ENCODE measurements around the gene CYP2D6.

CYP2D6 gene

GRCh38 chr22:42160830-42161696 is 30.5 kb upstream of the CYP2D6 start (continued):
- no peak for TF ChIP-seq CSRNP3 (CRISPR knock-in tag; IDR thresholded peaks at IDR 0.05)

GRCh38 chr22:42160251-42160650 is 29.6 kb upstream of the CYP2D6 start:
- no peak for ATAC-seq
- TF ChIP-seq ISL1 (CRISPR knock-in tag; IDR thresholded peaks at IDR 0.05) (no peak), ARNTL (CRISPR knock-in tag; IDR thresholded peaks at IDR 0.05; ENCODE audit: borderline replicate concordance, low read depth) (no peak), TCF4 (CRISPR knock-in tag; IDR thresholded peaks at IDR 0.05; ENCODE audit: borderline replicate concordance) (no peak), SNAI2 (CRISPR knock-in tag; IDR thresholded peaks at IDR 0.05) (no peak), CREB5 (CRISPR knock-in tag; IDR thresholded peaks at IDR 0.05; ENCODE audit: low read depth) (no peak), PATZ1 (CRISPR knock-in tag; IDR thresholded peaks at IDR 0.05; ENCODE audit: borderline replicate concordance) (no peak)

- no peak for ATAC-seq
- TF ChIP-seq ZC3H10 (CRISPR knock-in tag; IDR thresholded peaks at IDR 0.05) (no peak), POU6F1 (CRISPR knock-in tag; IDR thresholded peaks at IDR 0.05; ENCODE audit: borderline replicate concordance, low read depth) (no peak), CREB5 (CRISPR knock-in tag; IDR thresholded peaks at IDR 0.05; ENCODE audit: low read depth) (no peak)
Measured at GRCh38 chr22:42158456-42159132, 28.0 kb upstream of the CYP2D6 start.

- no peak for ATAC-seq
- no peak for TF ChIP-seq ZNF8 (CRISPR knock-in tag; IDR thresholded peaks at IDR 0.05)
- no peak for TF ChIP-seq CSRNP3 (CRISPR knock-in tag; IDR thresholded peaks at IDR 0.05)
- no peak for TF ChIP-seq ZNF565 (CRISPR knock-in tag; conservative IDR thresholded peaks at IDR 0.05; ENCODE audit: low read depth)
- TF ChIP-seq TOX (CRISPR knock-in tag; IDR thresholded peaks at IDR 0.05; ENCODE audit: borderline replicate concordance), result no peak
- no peak for TF ChIP-seq ESRRG (CRISPR knock-in tag; IDR thresholded peaks at IDR 0.05)
- no peak for TF ChIP-seq ARNTL (CRISPR knock-in tag; IDR thresholded peaks at IDR 0.05; ENCODE audit: borderline replicate concordance, low read depth)
Measured at GRCh38 chr22:42156598-42156997, 26.0 kb upstream of the CYP2D6 start.

- TF ChIP-seq ZFP30 (CRISPR knock-in tag; IDR thresholded peaks at IDR 0.05), result no peak
- TF ChIP-seq TOX (CRISPR knock-in tag; IDR thresholded peaks at IDR 0.05; ENCODE audit: borderline replicate concordance), result no peak
- no peak for TF ChIP-seq OSR1 (CRISPR knock-in tag; IDR thresholded peaks at IDR 0.05)
- ATAC-seq, result no peak
Measured at GRCh38 chr22:42156121-42156520, 25.5 kb upstream of the CYP2D6 start.

Data from SK-N-SH treated with all-trans-retinoic acid at 6 μM for 48 hours (cell line).